ENCODE results near the gene MAP2K3. TPM values are rescaled to one million over a fixed set of nuclear protein-coding genes. Genes with fewer than 3 reads are reported as not detected.

The MAP2K3 gene
- total and polyA plus RNA-seq, 2 of the 8 experiments (the other 6 are each of a cell fraction or from before 2014, with no cell fraction given) = 16.9 to 33.5 TPM

- Histone ChIP-seq H4K5ac (ENCODE audit: insufficient read length, low read depth, low read length) (no peak overlapping the region), H3K79me1 (ENCODE audit: low read depth, low read length) (no peaks in the 10 kb centered on the region; the same call in 1 of the 2 replicates), H2BK12ac (ENCODE audit: low read depth, low read length) (no peak overlapping the region), H3K4ac (replicated peaks; ENCODE audit: insufficient read length, low read depth, low read length) (no peak overlapping the region), H3K56ac (replicated peaks; ENCODE audit: insufficient read length, low read depth, low read length) (no peak overlapping the region), H3K14ac (ENCODE audit: insufficient read length) (no peak overlapping the region), H3K27me3 (replicated peaks in 1 of 4; ENCODE audit: control insufficient read depth in 3 of 4, extremely low read depth in 1 of 4, insufficient read depth in 3 of 4, low read length in 3 of 4) (no peaks in the 10 kb centered on the region; a peak in 1 of 7 replicates), H3K4me2 (ENCODE audit: insufficient read depth in 1 of 2, low read depth in 2 of 2, low read length in 2 of 2) (no peak overlapping the region), H4K91ac (replicated peaks; ENCODE audit: insufficient read length, low read length) (no peak overlapping the region), H3K9me3 (ENCODE audit: insufficient read depth in 2 of 2, low read depth in 1 of 2, low read length in 1 of 2) (no peaks in the 10 kb centered on the region), H3K27ac (ENCODE audit: low read depth, low read length) (no peak overlapping the region), H3K9ac (replicated peaks in 1 of 4; ENCODE audit: extremely low read depth in 1 of 4, low read depth in 3 of 4, low read length in 3 of 4) (no peak overlapping the region), H3K18ac (ENCODE audit: extremely low read depth, low read length) (no peak overlapping the region), H3K4me1 (replicated peaks in 1 of 4; ENCODE audit: control insufficient read depth in 3 of 4, insufficient read depth in 4 of 4, low read length in 3 of 4) (no peaks in the 10 kb centered on the region), H3K79me2 (ENCODE audit: control insufficient read depth in 1 of 2, insufficient read depth in 2 of 2, low read length in 2 of 2) (no peaks in the 10 kb centered on the region), H2BK15ac (ENCODE audit: low read length) (no peak overlapping the region), H4K8ac (ENCODE audit: extremely low read depth, insufficient read depth, low read length) (peak overlapping the region; percentile 25; the same call in 1 of the 2 replicates), H2BK20ac (ENCODE audit: low read length) (no peak overlapping the region), H3K36me3 (ENCODE audit: control insufficient read depth in 2 of 4, insufficient read depth in 4 of 4, low read length in 3 of 4) (no peaks in the 10 kb centered on the region), H2BK5ac (ENCODE audit: low read depth, low read length) (no peak overlapping the region), H2BK120ac (replicated peaks; ENCODE audit: low read depth, low read length) (no peak overlapping the region), H3K23ac (ENCODE audit: insufficient read length) (no peak overlapping the region), H4K20me1 (replicated peaks in 1 of 2; ENCODE audit: control insufficient read depth in 1 of 2, insufficient read depth in 2 of 2, low read length in 2 of 2) (no peaks in the 10 kb centered on the region), H3K23me2 (ENCODE audit: low read depth, low read length) (peaks cover 8% of the 10 kb centered on the region; the same call in 1 of the 2 replicates), H2AFZ (ENCODE audit: low read length) (no peak overlapping the region), H2AK5ac (ENCODE audit: low read depth, low read length) (no peak overlapping the region), H3K4me3 (ENCODE audit: extremely low read depth in 1 of 4, insufficient read depth in 2 of 4, low read depth in 3 of 4, low read length in 4 of 4) (no peak overlapping the region)
- DNase-seq (ENCODE audit: low read depth in 1 of 2, low spot score in 2 of 2) (no peak), FAIRE-seq (no peak)
- WGBS, 2 experiments (ENCODE audit: extremely low coverage in 1 of 2, insufficient coverage in 1 of 2, insufficient read length in 1 of 2, insufficient replicate concordance in 2 of 2, low coverage in 1 of 2, low lambda C conversion rate in 2 of 2, missing lambda C conversion rate in 1 of 2) = 92% methylated on average over 23 of the region's 23 CpGs; no CpG with 5 or more reads in 1 of the 2 experiments
- CTCF ChIA-PET (ENCODE audit: partially characterized antibody) = interaction anchor here (1.4 kb wide), 1 partner anchor 72 kb away, joined by 5 read pairs; no protein-coding TSS in a partner anchor
- POLR2A ChIA-PET (ENCODE audit: partially characterized antibody) = no interaction called here
- no peak for TF ChIP-seq TAF1 (IDR thresholded peaks at IDR 0.05; ENCODE audit: low read depth, low read length)
- TF ChIP-seq JUN (IDR thresholded peaks at IDR 0.05; ENCODE audit: low read depth, low read length) = no peak
- no peak for TF ChIP-seq EGR1 (IDR thresholded peaks at IDR 0.05; ENCODE audit: borderline replicate concordance, low read depth, low read length)
- no peak for TF ChIP-seq EZH2 (IDR thresholded peaks at IDR 0.05; ENCODE audit: low read depth, low read length, severe bottlenecking)
- no peak for TF ChIP-seq MAFK (IDR thresholded peaks at IDR 0.05; ENCODE audit: low read depth, low read length)
- TF ChIP-seq JUND (IDR thresholded peaks at IDR 0.05; ENCODE audit: low read length) = no peak
Measured at GRCh38 chr17:21352221-21352980, 67.9 kb downstream of the MAP2K3 start.
